GM21360 (cell line): ENCODE measurements around the gene YY1.
A peak's percentile ranks its signal among the peaks of the same experiment; 100 is the strongest.

Experiments used
- ATAC-seq: cut with Tn5 transposase; IDR thresholded peaks from one replicate; pipeline ENCODE4 v1.9.1; 2021; ENCODE audit warnings: mild to moderate bottlenecking, moderate library complexity; ENCODE audit not compliant: unreplicated experiment

The YY1 gene

DNA sequence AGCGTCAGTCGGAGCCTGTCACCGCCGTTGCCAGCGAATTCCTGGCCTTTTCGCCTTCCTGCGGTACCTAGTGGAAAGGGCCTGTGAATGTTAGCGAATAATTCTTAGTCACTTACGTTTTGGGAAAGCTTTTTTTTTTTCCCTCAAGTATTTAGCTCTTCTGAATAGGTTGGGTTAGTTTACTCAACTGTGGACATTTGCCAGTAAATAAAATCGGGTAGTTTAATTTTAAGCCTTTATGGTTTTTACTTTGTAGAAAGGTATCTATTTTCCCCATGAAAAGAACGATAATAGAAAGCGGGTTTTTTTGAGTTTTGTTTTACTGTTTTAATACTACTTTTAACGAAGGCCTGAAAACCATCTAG is 1.7 kb downstream of the YY1 start:
- no peak for ATAC-seq

DNA sequence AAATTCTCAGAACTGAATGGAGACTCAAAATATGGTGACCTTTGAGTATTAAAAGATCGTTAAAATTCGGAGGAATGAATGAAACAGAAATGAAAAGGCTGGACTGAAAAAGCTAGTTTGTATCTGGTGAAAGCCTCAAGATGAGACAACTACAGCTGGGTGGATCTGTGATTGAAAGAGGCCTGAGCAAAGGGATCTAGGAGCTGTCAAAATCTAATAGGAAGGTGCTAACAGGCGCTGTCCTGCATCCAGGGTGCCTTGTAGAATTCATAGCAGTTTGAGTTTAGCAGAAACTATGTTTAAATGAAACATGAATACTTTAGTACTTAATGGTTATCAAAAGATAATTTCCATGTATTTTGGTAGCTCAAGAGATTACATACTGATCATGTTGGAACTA is 2.3 kb downstream of the YY1 start:
- ATAC-seq = no peak

DNA sequence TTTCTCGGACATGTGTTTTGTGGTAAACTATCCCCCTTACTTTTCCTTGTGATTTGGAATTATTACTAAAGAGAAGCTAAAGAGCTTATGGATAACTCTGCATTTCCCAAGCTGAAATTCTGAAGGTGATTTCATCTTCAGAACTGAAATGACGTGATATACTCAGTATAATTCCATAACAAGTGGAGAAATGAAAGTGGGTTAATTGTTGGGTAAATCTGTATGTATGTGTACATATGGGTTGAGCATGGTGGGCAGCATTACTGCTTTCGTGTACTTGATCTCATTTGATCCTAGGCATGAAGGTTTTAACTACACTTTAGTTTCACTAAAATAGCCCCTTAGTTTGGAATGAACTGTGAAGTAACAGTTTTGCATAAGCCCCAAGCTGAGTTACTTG is 4.1 kb downstream of the YY1 start:
- ATAC-seq = no peak

DNA sequence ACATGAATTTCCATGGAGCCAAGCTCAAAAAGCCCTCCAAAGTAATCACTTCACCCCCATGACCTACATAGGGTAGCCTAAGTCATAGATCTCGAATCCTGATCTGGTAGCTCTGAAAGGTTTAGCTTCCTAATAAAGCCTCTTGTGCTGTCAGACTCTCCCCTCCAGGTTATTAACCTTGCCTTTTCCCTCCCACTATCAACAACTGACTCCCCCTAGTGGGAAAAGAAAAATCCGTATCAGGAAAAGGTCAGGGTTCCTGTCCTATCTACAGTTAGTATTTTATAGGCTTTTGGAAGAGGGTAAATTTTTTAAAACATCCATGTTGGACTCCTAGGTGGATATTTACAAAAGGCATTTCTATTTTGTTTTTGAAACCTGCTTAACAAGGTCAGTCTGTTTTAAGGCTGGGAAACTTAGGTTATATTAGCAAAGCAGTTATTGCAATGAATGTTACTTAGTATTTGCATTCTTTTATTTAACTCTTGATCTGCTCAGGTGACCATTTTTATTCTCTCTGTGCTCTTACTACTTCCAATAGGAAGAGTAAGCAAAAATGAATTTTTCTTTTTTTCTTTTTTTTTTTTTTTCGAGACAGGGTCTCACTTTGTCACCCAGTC is 8.0 kb downstream of the YY1 start:
- ATAC-seq = no peak

DNA sequence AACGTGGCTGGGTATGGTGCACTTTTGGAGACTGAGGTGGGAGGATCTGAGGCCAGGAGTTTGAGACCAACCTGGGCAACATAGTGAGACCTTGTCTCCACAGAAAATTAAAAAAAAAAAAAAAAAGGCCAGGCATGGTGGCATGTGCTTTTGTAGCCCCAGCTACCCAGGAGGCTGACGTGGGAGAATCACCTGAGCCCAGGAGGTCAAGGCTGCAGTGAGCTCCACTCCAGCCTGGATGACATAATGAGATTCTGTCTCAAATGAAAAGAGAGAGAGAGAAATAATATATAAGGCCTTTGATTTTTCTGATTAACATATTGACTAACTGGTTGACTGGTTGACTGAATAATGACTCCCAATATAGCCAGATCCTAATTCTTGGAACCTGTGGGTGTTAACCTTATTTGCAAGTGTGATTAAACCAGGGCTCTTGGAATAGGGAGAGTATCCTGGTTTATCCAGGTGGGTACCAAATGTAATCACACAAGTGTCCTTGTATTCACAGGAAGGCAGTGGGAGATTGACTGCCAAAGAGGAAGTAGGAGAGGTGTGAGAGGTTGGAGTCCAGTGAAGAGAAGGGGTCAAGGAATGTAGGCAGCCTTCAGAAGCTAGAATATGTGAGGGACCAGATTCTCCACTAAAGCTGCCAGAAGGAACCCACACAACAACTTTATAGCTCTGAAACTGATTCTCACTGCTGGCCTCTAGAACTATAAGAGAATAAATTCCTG is 12.0 kb downstream of the YY1 start:
- ATAC-seq = no peak

DNA sequence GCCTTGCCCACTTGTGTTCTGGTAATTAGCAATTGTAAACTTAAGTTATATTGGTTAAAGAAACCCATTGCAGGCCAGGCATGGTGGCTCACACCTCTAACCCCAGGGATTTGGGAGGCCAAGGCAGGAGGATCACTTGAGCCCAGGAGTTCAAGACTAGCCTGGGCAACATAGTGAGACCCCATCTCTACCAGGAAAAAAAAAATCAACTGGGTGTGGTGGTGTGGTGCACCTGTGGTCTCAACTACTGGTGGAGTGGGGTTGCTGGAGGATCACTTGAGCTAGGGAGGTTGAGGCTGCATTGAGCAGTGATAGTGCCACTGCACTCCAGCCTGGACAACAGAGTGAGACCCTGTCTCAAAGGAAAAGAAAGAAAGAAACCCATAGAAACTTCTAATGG is 13.7 kb downstream of the YY1 start:
- no peak for ATAC-seq

DNA sequence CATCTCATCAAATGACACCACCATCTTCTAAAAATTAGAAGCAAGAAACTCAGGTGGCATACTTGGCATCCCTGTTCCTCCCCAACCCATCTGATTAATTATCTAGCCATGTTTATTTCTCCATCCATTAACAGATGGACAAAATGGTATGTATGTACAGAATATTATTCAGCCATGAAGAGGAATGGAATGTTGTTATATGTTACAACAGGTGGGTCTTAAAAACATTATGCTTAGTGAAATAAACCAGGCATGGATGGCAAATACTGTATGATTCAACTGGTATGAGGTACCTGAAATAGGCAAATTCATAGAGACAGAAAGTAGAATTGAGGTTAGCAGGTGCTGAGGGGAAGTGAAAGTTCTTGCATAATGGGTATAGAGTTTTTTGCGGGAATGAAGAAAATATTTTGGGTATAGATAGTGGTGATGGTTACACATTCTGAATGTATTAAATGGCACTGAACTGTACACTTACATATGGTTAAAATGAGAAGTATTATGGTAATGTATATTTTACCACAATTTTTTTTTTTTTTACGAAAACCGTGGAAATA is 17.5 kb downstream of the YY1 start:
- ATAC-seq = peak; percentile 65

DNA sequence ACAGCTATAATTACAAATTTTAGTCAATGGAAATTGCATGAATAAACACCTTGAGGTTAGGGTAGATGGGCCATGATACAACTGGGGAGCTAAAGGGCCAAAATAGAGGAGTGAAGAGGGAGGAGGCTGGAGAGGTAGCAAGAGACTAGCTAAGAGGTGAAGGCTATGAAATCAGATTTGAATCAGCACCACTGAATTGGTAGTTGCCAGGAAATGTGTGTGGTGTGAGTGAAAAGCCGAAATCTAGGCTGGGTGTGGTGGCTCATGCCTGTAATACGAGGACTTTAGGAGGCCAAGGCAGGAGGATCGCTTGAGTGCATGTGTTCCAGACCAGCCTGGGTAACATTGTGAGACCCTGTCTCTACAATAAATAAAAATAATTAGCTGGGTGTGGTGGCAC is 22.7 kb downstream of the YY1 start:
- no peak for ATAC-seq

DNA sequence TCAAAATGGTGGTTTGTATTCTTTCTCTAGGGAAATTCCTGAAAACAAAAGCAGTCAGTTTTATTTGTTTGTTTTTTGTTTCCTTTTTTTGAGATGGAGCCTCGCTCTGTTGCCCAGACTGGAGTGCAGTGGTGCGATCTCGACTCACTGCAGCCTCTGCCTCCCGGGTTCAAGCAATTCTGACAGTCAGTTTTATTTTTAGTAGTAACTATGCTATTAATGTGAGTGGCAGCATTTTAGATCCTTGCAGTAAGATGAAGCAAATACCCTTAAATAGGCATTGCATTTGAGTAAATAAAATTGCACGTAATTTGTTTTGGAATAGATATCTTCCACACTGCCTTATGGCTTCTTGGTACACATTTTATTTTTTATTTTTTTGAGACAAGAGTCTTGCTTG is 23.6 kb downstream of the YY1 start:
- no peak for ATAC-seq

DNA sequence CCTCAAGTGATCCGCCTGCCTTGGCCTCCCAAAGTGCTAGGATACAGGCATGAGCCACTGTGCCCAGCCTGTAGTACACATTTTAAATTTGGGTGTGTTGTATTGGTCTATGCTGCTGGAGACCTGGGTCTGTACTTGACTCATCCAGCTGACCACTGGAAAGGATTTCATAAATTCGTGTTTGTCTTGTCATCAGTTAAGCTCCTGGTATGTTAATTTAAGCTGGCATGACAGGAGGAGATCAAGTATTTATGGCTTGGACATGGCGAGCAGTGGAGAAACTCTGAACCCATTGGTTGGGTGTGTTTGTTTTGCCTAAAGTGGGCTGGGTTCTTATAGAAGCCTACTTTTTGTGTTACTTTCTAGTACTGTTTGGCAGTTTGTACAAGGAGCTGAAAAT is 24.2 kb downstream of the YY1 start:
- no peak for ATAC-seq

DNA sequence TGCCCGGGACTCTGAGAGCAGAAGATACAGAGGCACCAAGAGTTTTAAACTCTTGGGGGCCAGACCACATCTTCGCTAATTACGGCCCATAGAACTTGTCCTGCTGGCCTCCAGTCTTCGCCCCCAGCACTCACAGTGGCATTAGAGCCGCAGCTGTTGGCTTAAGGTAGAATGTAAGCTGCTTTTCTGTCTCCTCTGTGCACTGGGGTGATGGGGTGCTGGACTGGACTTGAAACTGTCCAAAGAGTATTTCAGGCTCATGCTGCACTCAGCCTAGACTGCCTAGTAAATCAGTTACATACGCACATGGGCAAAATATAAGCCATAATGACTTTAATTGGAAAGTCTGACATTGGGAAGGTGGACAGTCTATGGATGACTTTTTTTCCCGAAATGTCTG is 29.0 kb downstream of the YY1 start:
- ATAC-seq = no peak

DNA sequence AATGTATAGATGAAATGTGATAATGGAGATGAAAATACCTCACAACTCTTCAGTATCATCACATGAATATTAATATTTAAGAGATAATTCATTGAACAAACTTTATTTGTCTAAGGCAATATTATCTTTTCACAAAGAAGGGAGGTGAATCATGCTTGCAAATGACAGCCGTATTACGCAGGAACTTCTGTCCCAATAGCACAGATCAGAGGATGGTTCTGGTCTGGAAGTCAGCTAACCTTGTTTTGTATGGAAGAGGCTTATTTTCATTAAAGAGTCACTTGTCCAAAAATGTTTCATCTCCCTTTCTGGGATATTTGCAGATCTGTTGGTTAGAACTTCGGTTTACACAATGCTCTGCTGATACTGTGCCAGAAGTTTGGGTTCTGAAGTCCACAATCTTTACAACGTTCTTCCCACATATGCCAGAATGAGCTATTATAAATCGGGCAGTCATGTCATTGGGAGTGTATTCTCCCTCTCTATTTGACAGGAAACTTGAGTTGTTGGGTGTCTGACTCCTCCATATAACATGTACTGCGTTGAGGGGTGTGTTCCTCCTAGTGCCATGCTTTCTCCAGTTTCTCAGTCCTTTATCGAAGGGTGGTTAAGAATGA is 29.8 kb downstream of the YY1 start:
- no peak for ATAC-seq

DNA sequence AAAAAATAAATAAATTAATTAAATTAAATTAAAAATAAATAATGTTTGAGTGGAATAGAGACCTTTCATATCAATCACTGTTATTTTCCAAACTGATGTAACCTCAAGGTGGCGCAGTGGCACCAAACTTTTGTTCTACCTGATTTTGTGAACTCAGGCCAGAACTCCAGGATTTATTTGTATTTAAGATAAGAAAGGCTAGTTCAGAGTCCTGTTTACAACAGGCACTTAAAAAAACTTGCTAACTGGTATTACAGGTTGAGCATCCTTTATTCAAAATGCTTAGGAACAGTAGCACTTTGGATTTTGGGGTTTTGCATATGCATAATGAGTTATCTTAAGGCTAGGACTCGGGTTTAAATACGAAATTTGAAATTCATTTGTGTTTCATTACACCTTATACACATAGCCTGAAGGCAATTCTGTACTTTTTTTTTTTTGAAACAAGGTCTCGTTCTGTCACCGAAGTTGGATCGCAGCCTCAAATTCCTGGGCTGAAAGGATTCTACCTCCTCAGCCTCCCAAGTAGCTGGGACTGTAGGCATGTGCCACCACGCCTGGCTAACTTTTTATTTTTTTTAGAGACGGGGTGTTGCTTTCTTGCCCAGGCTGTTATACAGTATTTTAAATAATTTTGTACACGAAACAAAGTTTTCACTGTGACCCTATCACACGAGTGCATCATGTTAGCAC is 32.4 kb downstream of the YY1 start:
- no peak for ATAC-seq

DNA sequence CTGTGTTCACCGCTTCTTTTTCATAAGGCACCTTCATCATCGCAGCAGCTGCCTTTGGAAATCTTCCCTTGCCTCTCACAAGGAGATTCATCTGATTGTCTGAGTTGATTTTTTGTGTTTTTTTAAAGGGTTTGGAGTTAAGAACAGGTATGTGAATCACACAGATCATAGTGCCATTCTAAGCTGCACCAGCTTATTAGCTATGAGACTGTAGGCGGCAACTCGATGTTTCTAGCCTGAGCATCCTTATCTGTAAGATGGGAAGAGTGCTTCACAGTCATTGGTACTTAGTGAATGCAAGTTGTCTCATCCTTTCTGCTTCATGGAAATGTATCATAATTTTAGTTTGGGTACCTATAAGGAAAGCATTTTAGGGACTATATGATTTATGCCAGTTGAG is 35.3 kb downstream of the YY1 start:
- ATAC-seq = no peak

DNA sequence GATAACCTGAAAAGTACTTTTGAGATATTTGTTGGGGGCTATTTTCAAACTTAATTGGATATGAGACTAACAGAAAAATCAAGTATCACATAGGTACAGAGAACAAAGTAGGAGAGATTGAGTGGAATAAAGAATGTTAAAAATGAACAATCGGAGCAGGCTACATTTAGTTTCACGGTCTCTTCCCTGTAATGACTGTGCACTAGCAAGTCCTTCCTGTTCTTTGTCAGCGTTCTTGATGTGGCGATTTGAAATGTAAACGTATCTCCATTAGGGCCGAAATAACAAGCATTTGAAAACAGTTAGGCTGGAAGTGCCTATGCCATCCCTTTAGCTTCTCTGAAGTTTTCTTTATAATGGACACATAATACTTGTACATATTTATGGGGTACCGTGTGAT is 36.3 kb downstream of the YY1 start:
- ATAC-seq = no peak

DNA sequence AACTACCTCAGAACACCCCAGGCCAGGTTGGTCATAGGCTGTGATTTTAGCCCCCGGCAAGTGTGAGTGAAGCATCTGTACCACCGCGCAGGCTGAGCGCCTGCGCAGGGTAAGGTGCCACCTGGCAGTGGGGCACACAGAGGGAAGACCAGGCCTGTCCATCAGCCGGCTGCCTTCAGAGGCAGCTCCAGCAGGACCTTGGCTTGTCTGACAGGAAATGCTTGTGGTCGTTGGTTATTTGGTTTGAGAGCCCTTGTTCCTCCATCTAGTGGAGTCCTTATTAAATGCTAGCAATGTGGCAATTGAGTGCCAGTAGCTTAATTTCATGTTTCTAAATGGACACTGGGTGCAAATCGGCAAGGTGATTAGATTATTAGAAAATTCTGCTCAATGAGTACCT is 39.8 kb downstream of the YY1 start:
- ATAC-seq = no peak

DNA sequence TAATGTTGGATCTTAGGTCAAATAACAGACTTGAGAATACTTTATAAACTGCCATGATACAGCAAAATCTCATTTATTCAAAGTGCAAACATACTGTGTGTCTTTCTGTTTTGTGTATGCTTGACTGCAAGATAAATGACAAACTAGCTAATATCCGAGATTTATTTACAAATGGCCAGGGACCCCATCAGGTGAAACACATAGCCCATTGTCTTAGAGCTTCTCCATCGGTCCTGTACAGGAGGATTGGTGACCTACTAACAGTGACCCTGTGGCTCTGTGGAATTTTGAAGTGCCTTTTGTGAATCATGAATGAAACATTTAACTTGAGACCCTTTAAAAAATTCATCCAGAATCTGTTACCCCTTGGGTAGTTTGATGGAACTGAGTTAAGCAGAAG is 40.2 kb downstream of the YY1 start:
- no peak for ATAC-seq

DNA sequence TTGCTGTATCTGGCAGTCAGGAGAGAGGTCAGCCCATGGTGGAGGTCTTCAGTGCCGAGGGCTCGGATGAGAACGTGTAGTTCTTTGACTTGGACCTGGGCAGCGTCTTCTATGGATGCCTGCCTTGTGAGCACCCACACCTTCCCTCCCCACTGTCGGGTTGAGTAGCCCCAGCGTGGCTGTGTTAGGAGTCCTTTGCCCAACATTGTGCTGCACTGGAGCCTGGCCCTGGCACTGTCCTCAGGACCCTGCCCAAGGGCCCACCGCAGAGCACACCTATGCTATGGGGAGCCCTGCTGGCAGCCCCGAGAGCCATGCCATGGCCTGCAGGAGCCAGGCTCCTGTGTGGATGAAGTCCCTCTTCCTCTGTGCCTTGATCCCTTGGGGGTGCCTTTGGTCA is 40.6 kb downstream of the YY1 start:
- no peak for ATAC-seq

DNA sequence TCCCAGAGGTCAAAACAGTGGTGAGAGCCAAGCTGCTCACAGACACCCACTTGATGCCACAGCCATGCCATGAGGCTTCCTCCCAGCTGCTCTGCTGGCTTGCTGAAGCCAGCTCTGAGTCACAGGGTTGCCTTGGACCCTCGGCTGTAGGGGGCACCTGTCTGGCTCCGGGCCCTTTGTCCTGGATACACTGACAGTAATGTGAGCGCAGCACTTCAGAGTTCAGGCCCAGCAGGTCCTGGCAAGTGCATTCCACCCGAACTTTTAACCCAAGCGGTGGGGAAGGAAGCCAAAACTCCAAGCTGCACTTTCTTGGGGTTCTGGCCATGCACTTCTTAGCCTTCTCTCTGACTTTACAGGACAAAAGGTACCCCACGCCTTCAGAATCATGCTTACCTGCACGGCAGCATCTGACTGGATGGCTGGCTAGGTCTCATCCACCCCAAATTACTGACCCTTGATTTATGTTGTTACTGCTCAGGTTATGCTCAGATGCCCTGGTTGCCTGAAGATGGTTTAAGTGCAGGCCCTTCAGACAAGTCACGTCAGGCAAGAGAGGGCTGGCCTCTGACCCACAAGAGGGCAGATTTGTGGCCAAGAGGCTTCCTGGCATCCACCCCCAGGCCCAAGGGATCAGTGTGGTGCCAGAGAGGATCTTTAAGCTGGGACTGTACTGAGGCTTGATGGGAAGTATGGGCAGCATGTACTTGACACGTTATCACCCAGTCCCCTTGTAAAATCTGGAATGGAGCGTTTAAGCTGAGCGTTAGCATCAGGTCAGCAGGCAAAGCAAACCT is 42.5 kb downstream of the YY1 start:
- no peak for ATAC-seq

DNA sequence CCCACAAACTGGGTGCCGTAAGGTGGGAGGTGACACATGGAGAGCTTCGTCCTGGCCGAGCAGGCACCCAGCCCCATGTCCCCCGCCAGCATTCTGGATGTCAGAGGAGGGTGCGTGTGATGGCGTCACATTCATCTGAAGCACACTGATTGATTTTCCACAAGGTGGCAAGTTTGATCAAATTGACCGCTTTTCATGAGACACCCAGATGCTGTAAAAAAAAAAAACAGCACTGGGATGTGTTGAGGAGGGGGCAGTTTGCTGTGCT is 43.1 kb downstream of the YY1 start:
- no peak for ATAC-seq

DNA sequence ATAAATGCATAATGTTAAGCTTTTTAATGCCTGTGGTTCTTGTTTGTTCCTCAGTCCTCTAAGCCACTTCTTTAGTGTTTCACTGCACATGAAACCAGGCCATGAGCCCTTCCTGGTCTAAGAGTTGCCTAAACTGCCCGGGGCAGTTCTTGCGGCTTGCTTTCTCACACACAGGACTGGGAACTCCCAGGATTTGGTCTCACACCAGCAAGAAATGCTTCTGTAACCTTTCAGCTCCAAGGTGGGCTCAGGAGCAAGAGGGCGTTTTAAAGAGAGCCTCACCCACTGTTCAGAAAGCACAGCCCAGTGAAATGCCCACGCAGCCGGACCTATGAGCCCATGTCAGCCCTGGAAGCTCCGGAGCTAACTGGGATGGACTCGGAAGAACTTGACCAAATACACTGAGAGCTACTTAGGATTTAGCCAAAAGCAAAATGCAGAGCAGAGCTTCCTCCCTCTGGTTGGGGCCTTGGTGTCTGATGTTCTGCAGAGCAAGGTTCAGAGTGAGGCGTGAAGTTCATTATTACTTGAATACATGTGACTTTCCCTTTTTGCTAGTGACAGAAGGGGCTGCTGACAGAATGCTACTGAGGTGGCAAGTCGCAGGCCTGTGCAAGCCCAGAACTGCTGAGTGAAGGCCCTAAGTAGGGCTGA is 43.9 kb downstream of the YY1 start:
- no peak for ATAC-seq
